Natural killer cell (primary cell): ENCODE results near the gene SEMA7A. TPM values are rescaled to one million over a fixed set of nuclear protein-coding genes. Genes with fewer than 3 reads are reported as not detected.

ENCODE experiments used
- ATAC-seq, 3 donors: fragments of 150-1000 bp in 2 of 3; fragments of 200-7000 bp in 1 of 3; cut with Tn5 transposase; 1 replicate in 1 of 3; 2 replicates in 2 of 3; pipeline ENCODE4 v1.10.0; 2021; ENCODE audit warnings: mild to moderate bottlenecking in 2 of 3, moderate library complexity in 2 of 3
- DNase-seq, 2 donors: peaks; one replicate each; pipeline versions ENCODE4 v3.0.0 to v3.0.0-alpha.2; 2013 to 2021; ENCODE audit warnings: mixed read lengths in 1 of 2
- H3K27ac ChIP-seq: one replicate; pipeline ENCODE4 v1.5.1; 2013; ENCODE audit warnings: mild to moderate bottlenecking, low read length
- H3K27me3 ChIP-seq: one replicate; pipeline ENCODE4 v1.6.1; 2013; ENCODE audit warnings: low read length; ENCODE audit not compliant: control insufficient read depth, insufficient read depth
- H3K36me3 ChIP-seq: one replicate; pipeline ENCODE4 v1.6.1; 2013; ENCODE audit warnings: low read length; ENCODE audit not compliant: control insufficient read depth, insufficient read depth
- H3K4me1 ChIP-seq: one replicate; pipeline ENCODE4 v1.6.1; 2013; ENCODE audit warnings: low read length; ENCODE audit not compliant: control insufficient read depth, insufficient read depth
- H3K4me3 ChIP-seq: one replicate; pipeline ENCODE4 v1.5.1; 2013; ENCODE audit warnings: low read length
- H3K9me3 ChIP-seq: one replicate; pipeline ENCODE4 v1.6.1; 2013; ENCODE audit warnings: low read length; ENCODE audit not compliant: control insufficient read depth, insufficient read depth
- H3K27ac Mint-ChIP-seq, 2 donors: one replicate each; pipeline ENCODE4 v1.8.0; 2022; ENCODE audit warnings: mild to moderate bottlenecking in 2 of 2, mixed read lengths in 2 of 2, moderate library complexity in 1 of 2
- H3K27me3 Mint-ChIP-seq, 2 donors: one replicate each; pipeline ENCODE4 v1.8.0; 2022; ENCODE audit warnings: low read depth in 2 of 2, mixed read lengths in 2 of 2
- H3K36me3 Mint-ChIP-seq: one replicate; pipeline ENCODE4 v1.8.0; 2022; ENCODE audit warnings: mixed read lengths
- H3K4me1 Mint-ChIP-seq, 2 donors: one replicate each; pipeline ENCODE4 v1.8.0; 2022; ENCODE audit warnings: mixed read lengths in 2 of 2
- H3K4me3 Mint-ChIP-seq: one replicate; pipeline ENCODE4 v1.8.0; 2022; ENCODE audit warnings: mild to moderate bottlenecking, moderate library complexity, mixed read lengths
- H3K9me3 Mint-ChIP-seq, 2 donors: one replicate each; pipeline ENCODE4 v1.8.0; 2022; ENCODE audit warnings: mixed read lengths in 2 of 2
- WGBS: methylation state at CpG from one replicate; pipeline ENCODE4 v1.1.7; 2013; ENCODE audit warnings: missing lambda C conversion rate; ENCODE audit not compliant: insufficient coverage; 5-methylcytosine and 5-hydroxymethylcytosine counted together
- intact Hi-C: fragments of 100-400 bp; cut with micrococcal nuclease; formaldehyde crosslinking; loops from one replicate; pipeline ENCODE4 v1.14.2; 2022
- total RNA-seq, 4 donors: library from RNA; stranded (reverse); fragments of 120-200 nt in 1 of 4; gene quantifications; one replicate each; pipeline versions ENCODE4 v1.2.3 to v1.2.4, GENCODE V29; 2013 to 2022
- TF ChIP-seq, protein P1 (sequence below): fragments of 200-600 bp; IDR thresholded peaks from one replicate; pipeline ENCODE4 v1.8.0; 2022; ENCODE audit warnings: antibody characterized with exemption

Gene SEMA7A
- total RNA-seq, 3 donors from 2014 or later (not counting 1 experiment from before 2014, with no cell fraction given), result 4.7 to 46.2 (median 9.0) TPM

DNA sequence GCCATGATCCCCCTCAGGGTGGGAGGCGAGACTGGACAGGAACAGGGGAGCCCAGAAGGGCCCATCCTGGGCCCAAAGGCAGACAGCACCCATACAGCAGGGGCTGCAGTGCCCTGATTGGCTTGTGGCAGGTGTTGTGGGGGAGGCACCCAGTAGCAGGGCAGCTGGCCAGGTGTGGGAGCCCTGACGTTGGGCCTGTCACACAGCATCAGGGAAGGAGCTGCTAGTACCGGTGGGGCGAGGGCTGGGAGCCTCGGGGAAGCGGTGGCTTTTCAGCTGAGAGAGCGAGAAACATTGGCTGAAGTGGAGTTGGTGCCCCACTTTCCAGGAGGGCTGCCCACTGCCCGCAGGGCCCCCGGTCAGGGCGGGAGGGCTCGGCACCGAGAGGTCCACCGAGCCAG lies 46.6 kb downstream of the SEMA7A start:
- no peak overlapping the region for H3K27ac ChIP-seq
- 83% methylated on average over 13 of the region's 13 CpGs for WGBS
- DNase-seq, result no peak

DNA sequence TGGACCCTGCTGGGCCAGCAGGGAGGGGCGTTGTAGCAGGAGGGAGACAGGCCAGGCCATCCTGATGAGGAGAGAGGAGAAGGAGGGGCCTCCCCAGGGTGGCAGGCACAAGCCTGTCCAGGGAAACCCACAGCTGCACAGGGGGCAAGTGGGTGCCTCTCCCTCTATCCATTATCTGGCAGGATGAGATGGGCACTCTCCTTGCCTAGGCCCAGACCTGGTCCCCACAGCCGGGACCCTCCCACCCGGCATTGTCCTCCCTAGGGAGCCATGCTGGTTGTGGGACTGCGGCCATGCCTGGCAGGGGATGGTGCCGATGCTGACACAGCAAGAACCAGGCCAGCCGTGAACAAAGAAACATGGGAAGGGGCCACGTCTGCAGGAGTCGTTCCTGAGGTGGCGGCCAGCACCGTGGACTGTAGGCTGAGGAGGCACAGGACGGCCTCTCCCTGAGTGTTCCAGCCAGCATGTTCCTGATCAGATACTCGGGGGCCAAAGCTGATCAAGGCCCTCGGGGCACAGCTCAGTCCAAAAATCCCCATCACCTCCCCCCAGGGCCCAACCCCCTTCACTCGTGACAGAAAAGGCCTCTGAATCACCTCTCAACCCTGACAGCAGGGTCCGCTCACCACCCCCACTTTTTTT lies 47.1 kb downstream of the SEMA7A start:
- H3K27ac ChIP-seq, result peak overlapping the region; percentile 79
- ATAC-seq, result no peak
- Mint-ChIP-seq H3K4me1 (peaks cover 11 to 24% of the 10 kb centered on the region in 2 donors), H3K27me3 (no peaks in the 10 kb centered on the region), H3K9me3 (no peaks in the 10 kb centered on the region), H3K27ac (no peak overlapping the region), H3K4me3 (no peak overlapping the region), H3K36me3 (no peaks in the 10 kb centered on the region)
- intact Hi-C loops, result no loop called here
- no peak overlapping the region for H3K4me3 ChIP-seq
- no peaks in the 10 kb centered on the region for H3K27me3 ChIP-seq
- TF ChIP-seq, protein P1, sequence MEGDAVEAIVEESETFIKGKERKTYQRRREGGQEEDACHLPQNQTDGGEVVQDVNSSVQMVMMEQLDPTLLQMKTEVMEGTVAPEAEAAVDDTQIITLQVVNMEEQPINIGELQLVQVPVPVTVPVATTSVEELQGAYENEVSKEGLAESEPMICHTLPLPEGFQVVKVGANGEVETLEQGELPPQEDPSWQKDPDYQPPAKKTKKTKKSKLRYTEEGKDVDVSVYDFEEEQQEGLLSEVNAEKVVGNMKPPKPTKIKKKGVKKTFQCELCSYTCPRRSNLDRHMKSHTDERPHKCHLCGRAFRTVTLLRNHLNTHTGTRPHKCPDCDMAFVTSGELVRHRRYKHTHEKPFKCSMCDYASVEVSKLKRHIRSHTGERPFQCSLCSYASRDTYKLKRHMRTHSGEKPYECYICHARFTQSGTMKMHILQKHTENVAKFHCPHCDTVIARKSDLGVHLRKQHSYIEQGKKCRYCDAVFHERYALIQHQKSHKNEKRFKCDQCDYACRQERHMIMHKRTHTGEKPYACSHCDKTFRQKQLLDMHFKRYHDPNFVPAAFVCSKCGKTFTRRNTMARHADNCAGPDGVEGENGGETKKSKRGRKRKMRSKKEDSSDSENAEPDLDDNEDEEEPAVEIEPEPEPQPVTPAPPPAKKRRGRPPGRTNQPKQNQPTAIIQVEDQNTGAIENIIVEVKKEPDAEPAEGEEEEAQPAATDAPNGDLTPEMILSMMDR, result no peak
- no peaks in the 10 kb centered on the region for H3K9me3 ChIP-seq
- 94% methylated on average over 15 of the region's 15 CpGs for WGBS
- H3K4me1 ChIP-seq, result peaks cover 62% of the 10 kb centered on the region
- DNase-seq, result no peak
- H3K36me3 ChIP-seq, result no peaks in the 10 kb centered on the region

More for the DNA sequence above, 46.6 kb downstream of the SEMA7A start:
- ATAC-seq, result no peak
- Histone ChIP-seq H3K36me3 (no peaks in the 10 kb centered on the region), H3K9me3 (no peaks in the 10 kb centered on the region), H3K4me3 (no peak overlapping the region), H3K4me1 (peaks cover 64% of the 10 kb centered on the region), H3K27me3 (no peaks in the 10 kb centered on the region)
- Mint-ChIP-seq H3K4me3 (no peak overlapping the region), H3K27ac (no peak overlapping the region), H3K27me3 (no peaks in the 10 kb centered on the region), H3K36me3 (no peaks in the 10 kb centered on the region), H3K9me3 (no peaks in the 10 kb centered on the region), H3K4me1 (peaks cover 11 to 28% of the 10 kb centered on the region in 2 donors)
- TF ChIP-seq, protein P1, result no peak
- intact Hi-C loops, result no loop called here

DNA sequence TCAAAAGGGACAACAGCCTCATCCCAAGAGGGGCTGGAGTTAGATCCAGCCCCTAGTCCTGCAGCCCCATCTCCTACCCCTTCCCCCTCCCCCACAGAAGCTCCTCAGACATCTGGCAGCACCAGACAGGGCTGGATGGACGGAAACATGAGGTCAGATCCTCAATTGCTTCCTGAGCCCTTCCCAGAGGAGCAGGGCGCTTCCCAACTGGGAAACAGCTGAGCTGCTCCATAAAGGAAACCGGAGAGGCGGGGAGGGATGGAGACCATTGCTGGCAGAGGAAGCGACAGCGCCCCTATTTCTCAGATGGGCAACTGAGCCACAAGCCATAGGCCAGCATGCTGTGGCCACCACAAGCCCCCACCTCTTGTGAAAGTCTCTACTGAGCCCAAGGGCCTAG lies 48.0 kb downstream of the SEMA7A start:
- 95% methylated on average over 6 of the region's 6 CpGs for WGBS
- DNase-seq, result no peak
- Histone ChIP-seq H3K9me3 (no peaks in the 10 kb centered on the region), H3K4me1 (peaks cover 53% of the 10 kb centered on the region), H3K36me3 (no peaks in the 10 kb centered on the region), H3K27ac (peak overlapping the region; percentile 79), H3K27me3 (no peaks in the 10 kb centered on the region), H3K4me3 (no peak overlapping the region)
- Mint-ChIP-seq H3K4me3 (no peak overlapping the region), H3K36me3 (no peaks in the 10 kb centered on the region), H3K4me1 (peaks cover 11 to 20% of the 10 kb centered on the region in 2 donors), H3K9me3 (no peaks in the 10 kb centered on the region), H3K27me3 (no peaks in the 10 kb centered on the region), H3K27ac (no peak overlapping the region)
- no peak for ATAC-seq
- intact Hi-C loops, result no loop called here
- TF ChIP-seq, protein P1, result no peak
